Hematopoietic multipotent progenitor cell treated with erythropoietin and hydrocortisone succinate and interleukin-3 and kit ligand, for 4 days (in vitro differentiated cells): ENCODE results near the gene MARCHF4.

Experiments used
- DNase-seq: peaks from one replicate; pipeline ENCODE4 v3.0.0-alpha.2; 2015

MARCHF4 gene

GRCh38 chr2:216371721-216372702 is at the start of gene MARCHF4:
Gene MARCHF4 (minus strand): TSS chr2:216372483. CDS start chr2:216370260, 2,223 bp downstream.
- peak; percentile 79 for DNase-seq

- no peak for DNase-seq
Observed at GRCh38 chr2:216420367-216421101, 48.3 kb upstream of the MARCHF4 start.

GRCh38 chr2:216418981-216419380 is 46.7 kb upstream of the MARCHF4 start:
- no peak for DNase-seq

- peak; percentile 77 for DNase-seq
Observed at GRCh38 chr2:216416571-216417307, 44.5 kb upstream of the MARCHF4 start.

GRCh38 chr2:216415541-216415940 is 43.3 kb upstream of the MARCHF4 start:
- DNase-seq = no peak

- DNase-seq = no peak
Observed at GRCh38 chr2:216414772-216415319, 42.6 kb upstream of the MARCHF4 start.

- no peak for DNase-seq
Observed at GRCh38 chr2:216413882-216414281, 41.6 kb upstream of the MARCHF4 start.

GRCh38 chr2:216412022-216412999 is 40.0 kb upstream of the MARCHF4 start, which contains the start of gene SMARCAL1:
Gene SMARCAL1 (plus strand): TSS chr2:216412484. CDS start chr2:216414705, 2,221 bp downstream.
- DNase-seq = peak; percentile 99

- no peak for DNase-seq
Observed at GRCh38 chr2:216410550-216410949, 38.3 kb upstream of the MARCHF4 start.

GRCh38 chr2:216408426-216409290 is 36.4 kb upstream of the MARCHF4 start:
- DNase-seq = no peak

- DNase-seq = no peak
Observed at GRCh38 chr2:216406826-216407225, 34.5 kb upstream of the MARCHF4 start.

GRCh38 chr2:216405588-216405987 is 33.3 kb upstream of the MARCHF4 start:
- no peak for DNase-seq

- DNase-seq = peak; percentile 71
Observed at GRCh38 chr2:216404010-216404618, 31.8 kb upstream of the MARCHF4 start.

- no peak for DNase-seq
Observed at GRCh38 chr2:216402751-216403150, 30.5 kb upstream of the MARCHF4 start.

GRCh38 chr2:216399621-216400020 is 27.3 kb upstream of the MARCHF4 start:
- no peak for DNase-seq

GRCh38 chr2:216394881-216395280 is 22.6 kb upstream of the MARCHF4 start:
- peak; percentile 79 for DNase-seq

GRCh38 chr2:216392945-216393840 is 20.9 kb upstream of the MARCHF4 start:
- peak; percentile 92 for DNase-seq

- no peak for DNase-seq
Observed at GRCh38 chr2:216392018-216392562, 19.8 kb upstream of the MARCHF4 start.
